Gastrocnemius medialis (tissue), 4 donors: ENCODE measurements around the gene CHCHD4. TPM values are rescaled to one million over a fixed set of nuclear protein-coding genes. Genes with fewer than 3 reads are reported as not detected.
A peak's percentile ranks its signal among the peaks of the same experiment; 100 is the strongest.

Source experiments
- ATAC-seq, 2 donors: fragments of 150-250 bp; one replicate each; pipeline ENCODE4 v1.9.1; 2016
- DNase-seq, 2 donors: peaks; one replicate each; pipeline ENCODE4 v3.0.0-alpha.2; 2019
- H3K27ac ChIP-seq, 4 donors: fragments of 200-600 bp; sonication (generic); 1 replicate in 1 of 4; 2 replicates in 3 of 4; pipeline ENCODE4 v1.5.1; 2016 to 2018; ENCODE audit warnings: mild to moderate bottlenecking in 2 of 4, moderate library complexity in 1 of 4
- H3K27me3 ChIP-seq, 3 donors: fragments of 200-600 bp; sonication (generic) in 2 of 3; 1 replicate in 1 of 3; 2 replicates in 2 of 3; pipeline versions ENCODE4 v1.5.1 to v1.6.0; 2016 to 2019; ENCODE audit warnings: mild to moderate bottlenecking in 1 of 3, moderate library complexity in 1 of 3
- H3K36me3 ChIP-seq, 2 donors: fragments of 200-600 bp; sonication (generic) in 1 of 2; one replicate each; pipeline ENCODE4 v1.5.1; 2017 to 2018
- H3K4me1 ChIP-seq, 2 donors: fragments of 200-600 bp; sonication (generic) in 1 of 2; one replicate each; pipeline ENCODE4 v1.5.1; 2016 to 2017; ENCODE audit warnings: mild to moderate bottlenecking in 2 of 2
- H3K4me3 ChIP-seq, 4 donors: fragments of 200-600 bp; sonication (generic) in 3 of 4; 1 replicate in 1 of 4; 2 replicates in 3 of 4; pipeline ENCODE4 v1.5.1; 2016 to 2019; ENCODE audit warnings: mild to moderate bottlenecking in 2 of 4
- H3K9me3 ChIP-seq, 3 donors: fragments of 200-600 bp; sonication (generic) in 2 of 3; 1 replicate in 1 of 3; 2 replicates in 2 of 3; pipeline ENCODE4 v1.5.1; 2016 to 2019
- POLR2A ChIP-seq, 2 donors: fragments of 450-650 bp; IDR thresholded peaks; one replicate each; pipeline ENCODE4 v1.6.1; 2017; ENCODE audit warnings: antibody characterized with exemption in 2 of 2, mild to moderate bottlenecking in 2 of 2, moderate library complexity in 2 of 2
- in situ Hi-C, 4 donors: fragments of 200-750 bp; cut with MboI; loops; one replicate each; pipeline versions ENCODE4 v1.15.0 to v1.8.0; 2017; ENCODE audit warnings: low sequenced_read_pairs in 4 of 4
- intact Hi-C: fragments of 100-400 bp; cut with DNase I; formaldehyde crosslinking; loops from one replicate; pipeline ENCODE4 v1.15.1; 2023; ENCODE audit warnings: low total_unique reads
- total RNA-seq, 4 donors: library from RNA; depleted of rRNA; stranded (reverse); fragments of >200 nt; gene quantifications; one replicate each; pipeline versions ENCODE4 v1.1.0 to v1.2.3, GENCODE V29; 2016
- TF ChIP-seq, protein P1 (sequence below), 5 experiments: fragments of 450-650 bp in 3 of 5; fragments of 200-600 bp in 2 of 5; sonication (generic) in 2 of 5; IDR thresholded peaks in 4 of 5; conservative IDR thresholded peaks in 1 of 5; 1 replicate in 4 of 5; 2 replicates in 1 of 5; pipeline ENCODE4 v1.5.1; 2016 to 2019; ENCODE audit warnings: antibody characterized with exemption in 5 of 5, mild to moderate bottlenecking in 3 of 5, moderate library complexity in 3 of 5

Gene CHCHD4
- total RNA-seq, 4 donors from 2014 or later = 16.2 to 49.4 (median 22.8) TPM

DNA sequence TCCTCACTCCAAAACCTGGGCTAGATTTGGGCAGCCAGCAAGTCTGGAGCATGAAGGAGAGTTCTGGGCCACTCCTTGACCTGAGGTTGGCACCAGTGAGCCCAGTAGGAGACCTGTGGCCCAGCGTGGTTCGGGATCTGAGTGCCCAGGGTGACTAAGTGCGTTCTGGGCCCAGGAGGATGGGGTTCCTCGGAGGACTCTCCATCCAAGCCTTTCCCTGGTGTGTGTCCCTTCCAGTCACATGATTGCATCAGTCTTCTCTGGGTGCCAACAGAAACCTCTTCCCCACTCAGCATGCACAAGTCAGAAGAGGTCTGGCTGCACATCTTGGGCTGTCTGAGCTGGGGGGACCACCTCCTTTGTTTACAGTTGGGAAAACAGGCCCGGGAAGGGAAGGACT lies 15.1 kb upstream of the CHCHD4 start:
- DNase-seq (no peak), ATAC-seq (no peak)
- Histone ChIP-seq H3K27ac (peak overlapping the region in 2 of 4 donors; percentile 83 to 97), H3K4me3 (no peak overlapping the region), H3K36me3 (peaks cover 0 to 69% of the 10 kb centered on the region in 2 donors), H3K4me1 (peaks cover 33 to 54% of the 10 kb centered on the region in 2 donors), H3K9me3 (no peaks in the 10 kb centered on the region), H3K27me3 (no peaks in the 10 kb centered on the region)
- TF ChIP-seq POLR2A (IDR thresholded peaks at IDR 0.05) = no peak
- TF ChIP-seq, protein P1, sequence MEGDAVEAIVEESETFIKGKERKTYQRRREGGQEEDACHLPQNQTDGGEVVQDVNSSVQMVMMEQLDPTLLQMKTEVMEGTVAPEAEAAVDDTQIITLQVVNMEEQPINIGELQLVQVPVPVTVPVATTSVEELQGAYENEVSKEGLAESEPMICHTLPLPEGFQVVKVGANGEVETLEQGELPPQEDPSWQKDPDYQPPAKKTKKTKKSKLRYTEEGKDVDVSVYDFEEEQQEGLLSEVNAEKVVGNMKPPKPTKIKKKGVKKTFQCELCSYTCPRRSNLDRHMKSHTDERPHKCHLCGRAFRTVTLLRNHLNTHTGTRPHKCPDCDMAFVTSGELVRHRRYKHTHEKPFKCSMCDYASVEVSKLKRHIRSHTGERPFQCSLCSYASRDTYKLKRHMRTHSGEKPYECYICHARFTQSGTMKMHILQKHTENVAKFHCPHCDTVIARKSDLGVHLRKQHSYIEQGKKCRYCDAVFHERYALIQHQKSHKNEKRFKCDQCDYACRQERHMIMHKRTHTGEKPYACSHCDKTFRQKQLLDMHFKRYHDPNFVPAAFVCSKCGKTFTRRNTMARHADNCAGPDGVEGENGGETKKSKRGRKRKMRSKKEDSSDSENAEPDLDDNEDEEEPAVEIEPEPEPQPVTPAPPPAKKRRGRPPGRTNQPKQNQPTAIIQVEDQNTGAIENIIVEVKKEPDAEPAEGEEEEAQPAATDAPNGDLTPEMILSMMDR (IDR thresholded peaks at IDR 0.05 in 4 of 5, conservative IDR thresholded peaks at IDR 0.05 in 1 of 5) = no peak
- intact Hi-C loops (no loop called here), in situ Hi-C loops (loop anchor here in 1 of 4 donors (25.0 kb wide), 1 partner anchor 923 kb away; the partner anchor contains the start of gene MRPS25)

DNA sequence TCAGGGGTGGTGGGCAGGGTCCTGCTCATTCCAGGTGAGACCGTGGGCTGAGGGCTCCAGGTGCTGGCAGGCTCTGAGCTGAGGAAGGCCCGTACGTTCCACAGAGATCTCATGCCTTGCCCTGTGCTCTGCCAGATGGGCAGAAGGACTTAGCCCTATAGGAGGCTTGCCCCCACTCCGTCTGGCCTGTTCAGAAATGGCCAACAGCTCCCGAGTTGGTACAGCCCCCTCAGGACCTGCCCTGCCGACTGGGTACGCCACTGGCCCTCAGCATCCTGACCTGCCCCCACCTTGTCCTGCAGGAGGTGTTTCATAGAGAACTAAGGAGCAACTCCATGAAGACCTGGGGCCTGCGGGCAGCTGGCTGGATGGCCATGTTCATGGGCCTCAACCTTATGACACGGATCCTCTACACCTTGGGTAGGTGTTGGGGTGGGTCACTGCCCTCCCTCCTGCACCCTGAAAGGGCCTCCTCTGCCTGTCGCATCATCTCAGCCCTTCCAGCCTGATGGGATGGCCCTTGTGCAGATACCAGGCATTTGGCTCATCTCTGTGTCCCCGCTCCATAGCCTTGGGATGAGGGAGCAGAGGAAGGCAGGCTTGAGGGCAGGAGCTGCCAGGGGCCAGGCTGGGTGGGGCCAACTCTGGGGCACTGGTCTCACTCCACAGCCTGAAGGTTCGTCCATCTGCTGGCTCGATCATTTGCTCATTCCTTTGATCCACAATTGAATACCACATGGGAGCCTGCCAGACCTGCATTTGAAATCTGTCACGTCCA lies 14.4 kb upstream of the CHCHD4 start:
- no peak for ATAC-seq
- intact Hi-C loops = no loop called here
- Histone ChIP-seq H3K4me3 (no peak overlapping the region), H3K9me3 (no peaks in the 10 kb centered on the region), H3K36me3 (peaks cover 0 to 76% of the 10 kb centered on the region in 2 donors), H3K27me3 (no peaks in the 10 kb centered on the region), H3K4me1 (peaks cover 26 to 47% of the 10 kb centered on the region in 2 donors), H3K27ac (peak overlapping the region in 3 of 4 donors; percentile 13 to 97 (median 90))
- TF ChIP-seq, protein P1 (IDR thresholded peaks at IDR 0.05 in 4 of 5, conservative IDR thresholded peaks at IDR 0.05 in 1 of 5) = no peak
- TF ChIP-seq POLR2A (IDR thresholded peaks at IDR 0.05) = no peak
- in situ Hi-C loops = loop anchor here in 1 of 4 donors (25.0 kb wide), 1 partner anchor 923 kb away; the partner anchor contains the start of gene MRPS25
- no peak for DNase-seq

DNA sequence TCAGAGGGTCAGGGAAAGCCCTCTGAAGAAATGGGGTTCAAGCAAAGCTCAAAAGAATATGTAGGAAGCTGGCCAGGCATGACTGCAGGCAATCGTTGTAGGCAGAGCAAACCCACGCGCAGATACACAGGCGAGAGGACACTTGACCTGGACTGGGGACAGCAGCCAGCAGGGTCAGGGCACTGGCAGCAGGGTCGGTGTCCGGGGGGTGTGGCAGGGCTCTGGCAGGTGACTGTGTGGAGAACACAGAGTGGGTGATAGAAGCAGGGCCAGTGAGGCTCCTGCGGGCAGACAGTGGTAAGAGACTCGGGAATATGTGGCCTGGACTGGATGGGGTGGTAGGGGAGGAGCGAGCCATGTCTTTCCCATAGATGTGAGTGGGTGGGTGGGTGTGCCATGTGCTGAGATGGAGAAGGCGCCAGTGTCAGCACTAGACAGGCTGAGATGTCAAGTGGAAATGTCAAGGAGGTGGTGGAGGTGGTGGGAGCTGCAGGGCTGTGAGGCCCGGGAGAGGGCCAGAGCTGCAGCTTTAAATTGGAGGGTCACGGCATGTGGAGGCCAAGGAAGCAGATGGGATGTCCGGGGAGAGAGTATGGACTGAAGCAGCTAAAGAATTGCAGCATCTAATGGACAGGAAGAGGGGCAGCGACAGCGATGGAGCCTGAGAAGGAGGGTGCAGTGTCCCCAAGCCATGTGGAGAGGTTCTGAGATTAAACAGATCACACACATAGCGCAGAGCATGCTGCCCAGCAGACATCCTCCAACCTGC lies 13.6 kb upstream of the CHCHD4 start:
- Histone ChIP-seq H3K27me3 (no peaks in the 10 kb centered on the region), H3K4me3 (no peak overlapping the region), H3K36me3 (peaks cover 0 to 84% of the 10 kb centered on the region in 2 donors), H3K9me3 (no peaks in the 10 kb centered on the region), H3K4me1 (peaks cover 19 to 40% of the 10 kb centered on the region in 2 donors), H3K27ac (peak overlapping the region; percentile 89 to 97 (median 93))
- DNase-seq (peak in 1 of 2 donors; percentile 60), ATAC-seq (no peak)
- intact Hi-C loops (no loop called here), in situ Hi-C loops (loop anchor here in 1 of 4 donors (25.0 kb wide), 1 partner anchor 924 kb away; the partner anchor contains the start of gene MRPS25)
- no peak for TF ChIP-seq POLR2A (IDR thresholded peaks at IDR 0.05)
- TF ChIP-seq, protein P1 (IDR thresholded peaks at IDR 0.05 in 4 of 5, conservative IDR thresholded peaks at IDR 0.05 in 1 of 5) = no peak

DNA sequence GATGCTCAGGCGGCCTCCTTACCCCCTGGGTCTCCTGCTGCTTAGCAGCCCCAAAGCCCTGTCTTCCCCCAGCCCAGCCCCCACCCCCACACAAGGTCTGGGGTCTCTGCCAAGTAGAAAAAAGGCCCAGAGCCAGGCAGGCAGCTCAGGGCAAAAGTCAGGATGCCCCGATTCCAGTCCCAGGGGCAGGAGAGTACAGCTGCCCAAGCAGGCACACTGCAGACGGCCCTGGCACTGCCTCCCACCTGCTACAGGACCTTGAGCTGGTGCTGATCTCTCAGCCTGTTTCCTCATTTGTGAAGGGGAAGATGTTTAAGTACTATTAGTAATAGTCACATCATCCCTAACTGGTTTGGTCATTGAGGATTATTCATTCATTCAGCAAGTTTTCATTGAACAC lies 12.8 kb upstream of the CHCHD4 start:
- H3K27me3 ChIP-seq = no peaks in the 10 kb centered on the region
- H3K36me3 ChIP-seq = peaks cover 0 to 88% of the 10 kb centered on the region in 2 donors
- TF ChIP-seq POLR2A (IDR thresholded peaks at IDR 0.05) = no peak
- TF ChIP-seq, protein P1 (IDR thresholded peaks at IDR 0.05 in 4 of 5, conservative IDR thresholded peaks at IDR 0.05 in 1 of 5) = no peak
- H3K27ac ChIP-seq = peak overlapping the region; percentile 89 to 97 (median 93)
- in situ Hi-C loops (loop anchor here in 1 of 4 donors (25.0 kb wide), 1 partner anchor 925 kb away; the partner anchor contains the start of gene MRPS25), intact Hi-C loops (no loop called here)
- ATAC-seq (peak; percentile 1 to 35), DNase-seq (no peak)
- H3K9me3 ChIP-seq = no peaks in the 10 kb centered on the region
- H3K4me1 ChIP-seq = peaks cover 19 to 37% of the 10 kb centered on the region in 2 donors
- H3K4me3 ChIP-seq = no peak overlapping the region
